ENCODE data around the gene SLC6A6.
"Not testable (repeated sequence)": the region's sequence is repeated elsewhere in the genome, so short reads cannot be mapped to it uniquely, and the experiment has no call there.

Gene SLC6A6

DNA sequence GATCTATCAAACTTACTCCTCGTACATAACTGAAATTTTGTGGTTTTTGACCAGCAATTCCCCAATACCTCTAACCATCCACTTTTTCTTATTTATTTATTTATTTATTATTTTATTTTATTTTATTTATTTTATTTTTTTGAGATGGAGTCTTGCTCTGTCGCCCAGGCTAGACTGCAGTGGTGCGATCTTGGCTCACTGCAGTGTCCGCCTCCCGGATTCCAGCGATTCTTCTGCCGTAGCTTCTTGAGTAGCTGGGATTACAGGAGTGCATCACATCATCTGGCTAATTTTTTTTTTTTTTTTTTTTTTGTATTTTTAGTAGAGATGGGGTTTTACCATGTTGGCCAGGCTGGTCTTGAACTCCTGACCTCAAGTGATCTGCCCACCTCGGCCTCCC lies 35.3 kb downstream of the SLC6A6 start:
- not testable (repeated sequence) for DNase-seq (ENCODE audit: low read depth in 2 of 2)

DNA sequence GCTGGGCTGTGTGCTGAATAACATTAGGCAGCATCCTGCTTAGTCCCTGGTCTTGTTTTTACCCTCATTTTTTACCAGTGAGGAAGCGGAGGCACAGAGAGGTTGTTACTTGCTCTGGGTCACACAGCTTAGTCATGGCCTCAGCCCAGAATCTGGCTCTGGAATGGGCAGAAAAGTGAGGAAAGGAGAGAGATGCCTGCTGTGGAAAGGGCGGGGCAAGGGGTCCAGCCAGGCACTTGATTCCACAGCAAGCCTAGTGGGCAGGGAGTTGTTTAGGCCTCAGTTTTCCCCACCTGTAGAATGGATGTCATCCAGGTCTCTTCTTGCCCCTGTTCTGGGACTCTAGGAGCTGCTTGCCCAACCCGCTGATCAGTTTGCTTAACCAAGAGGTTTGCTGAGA lies 35.9 kb downstream of the SLC6A6 start:
- DNase-seq (ENCODE audit: low read depth in 2 of 2), result no peak

GRCh38 chr3:14438929-14439328 lies 36.5 kb downstream of the SLC6A6 start:
- DNase-seq (ENCODE audit: low read depth in 2 of 2), result no peak

DNA sequence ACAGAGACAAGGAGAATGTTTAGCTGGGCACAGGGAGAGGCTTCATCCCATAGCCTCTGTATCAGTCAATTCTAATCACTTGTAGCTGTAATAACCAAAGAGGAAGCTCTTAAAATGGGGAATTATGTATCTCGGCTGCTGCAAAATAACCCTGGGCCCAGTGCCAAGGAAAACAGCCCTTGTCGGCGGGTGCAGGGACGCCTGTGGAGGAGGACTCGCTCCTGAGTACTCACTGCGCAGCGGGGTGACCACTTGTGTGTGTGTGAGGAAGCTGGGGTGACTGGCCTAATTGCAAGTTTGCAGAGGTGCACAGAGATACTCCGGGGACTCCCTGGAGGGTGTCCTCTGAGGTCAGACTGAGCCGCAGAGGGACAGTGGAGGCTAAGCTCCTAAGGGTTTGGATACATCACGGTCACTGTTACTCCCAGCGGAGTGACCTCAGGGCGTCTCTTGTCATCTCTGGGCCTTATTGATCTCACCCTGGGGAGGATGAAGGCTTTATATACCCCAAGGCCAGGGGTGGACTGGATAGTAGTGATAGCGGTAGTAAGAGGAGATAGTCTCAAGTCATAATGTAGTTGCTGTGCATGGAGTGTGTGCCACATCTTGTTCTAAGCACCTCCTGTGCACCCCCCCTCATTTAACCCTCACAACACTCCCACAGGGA lies 37.2 kb downstream of the SLC6A6 start:
- DNase-seq (ENCODE audit: low read depth in 2 of 2), result no peak

GRCh38 chr3:14440168-14440518 lies 37.7 kb downstream of the SLC6A6 start:
- no peak for DNase-seq (ENCODE audit: low read depth in 2 of 2)

- no peak for DNase-seq (ENCODE audit: low read depth in 2 of 2)
These were observed 38.3 kb downstream of the SLC6A6 start for GRCh38 chr3:14440531-14441239.

DNA sequence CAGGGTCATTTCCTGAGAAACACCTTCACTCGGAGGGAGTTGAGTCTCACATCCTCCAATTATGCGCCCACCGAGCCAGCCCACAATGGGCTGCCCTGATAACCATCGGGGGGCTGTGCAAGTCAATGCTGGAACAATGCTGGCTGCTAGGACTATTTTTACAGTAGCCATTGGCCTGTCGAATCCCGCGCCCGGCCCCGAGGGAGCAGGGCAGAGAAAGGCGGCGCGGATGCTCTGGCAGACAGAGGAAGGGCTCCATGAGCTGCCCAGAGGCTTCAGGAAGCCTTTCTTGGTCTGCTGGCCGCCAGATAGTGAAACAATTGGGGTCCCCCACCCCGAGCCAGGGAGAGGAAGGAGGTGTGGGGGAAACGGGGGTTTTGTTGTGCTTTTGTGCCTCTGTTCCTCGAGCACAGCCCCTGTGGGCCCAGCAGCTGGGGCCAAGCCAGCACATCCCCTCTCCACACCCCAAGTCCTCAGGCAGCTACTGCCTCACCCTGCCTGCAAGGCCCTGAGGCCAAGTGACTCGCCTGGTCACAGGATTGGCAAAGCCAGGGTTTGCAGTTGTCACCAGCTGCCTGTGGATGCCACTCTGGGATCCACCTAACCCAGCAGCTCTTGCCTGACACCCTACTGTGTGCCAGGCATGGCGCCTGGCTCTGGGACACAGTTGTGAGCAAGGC lies 39.0 kb downstream of the SLC6A6 start:
- no peak for DNase-seq (ENCODE audit: low read depth in 2 of 2)

- DNase-seq (ENCODE audit: low read depth in 2 of 2), result no peak
These were observed 39.5 kb downstream of the SLC6A6 start for GRCh38 chr3:14441920-14442300.

DNA sequence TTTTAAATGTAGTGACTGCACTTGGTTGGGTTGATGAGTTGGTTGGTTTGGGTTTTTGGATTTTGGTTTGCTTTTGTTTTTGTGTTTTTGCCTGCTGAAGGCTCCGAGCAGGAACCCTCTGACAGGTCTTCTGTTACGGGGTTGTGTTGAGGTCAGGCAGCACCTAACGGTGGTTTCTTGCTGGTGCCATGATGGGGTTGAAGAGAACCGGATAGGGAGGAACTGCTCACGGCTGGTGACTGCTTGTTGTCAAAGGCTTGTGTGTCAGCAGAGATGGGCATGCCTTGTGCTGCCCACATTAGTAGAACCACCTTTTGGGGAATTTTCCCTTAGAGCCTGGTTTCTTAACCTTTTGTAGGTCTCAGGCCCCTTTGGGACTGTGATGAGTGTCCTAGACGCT lies 42.0 kb downstream of the SLC6A6 start:
- DNase-seq (ENCODE audit: low read depth in 2 of 2), result no peak

- DNase-seq (ENCODE audit: low read depth in 2 of 2), result no peak
These were observed 43.4 kb downstream of the SLC6A6 start for GRCh38 chr3:14445773-14446172.

DNA sequence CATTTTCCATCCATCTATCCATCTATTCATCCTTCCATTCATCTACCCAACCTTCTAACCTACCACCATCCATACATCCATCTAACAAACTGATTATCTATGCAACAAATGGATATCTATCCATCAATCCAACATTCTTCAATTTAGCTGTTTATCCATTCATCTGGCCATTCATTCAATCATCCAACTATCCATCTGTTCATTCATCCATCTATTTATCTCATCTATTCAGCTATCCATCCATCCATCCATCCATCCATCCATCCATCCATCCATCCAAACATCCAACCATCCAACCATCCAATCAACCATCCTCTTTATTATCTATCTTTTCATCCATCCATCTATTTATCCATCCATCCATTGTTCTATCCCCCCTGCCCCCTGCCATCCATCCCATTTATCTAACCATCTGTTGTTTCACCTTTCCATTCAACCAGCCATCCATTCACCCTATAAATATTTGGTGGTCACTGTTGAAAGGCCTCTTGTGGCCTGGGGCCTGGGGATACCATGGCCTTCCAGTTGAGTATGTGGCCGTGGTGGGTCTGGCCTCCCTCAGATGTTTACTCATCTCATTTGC lies 44.7 kb downstream of the SLC6A6 start:
- no peak for DNase-seq (ENCODE audit: low read depth in 2 of 2)

DNA sequence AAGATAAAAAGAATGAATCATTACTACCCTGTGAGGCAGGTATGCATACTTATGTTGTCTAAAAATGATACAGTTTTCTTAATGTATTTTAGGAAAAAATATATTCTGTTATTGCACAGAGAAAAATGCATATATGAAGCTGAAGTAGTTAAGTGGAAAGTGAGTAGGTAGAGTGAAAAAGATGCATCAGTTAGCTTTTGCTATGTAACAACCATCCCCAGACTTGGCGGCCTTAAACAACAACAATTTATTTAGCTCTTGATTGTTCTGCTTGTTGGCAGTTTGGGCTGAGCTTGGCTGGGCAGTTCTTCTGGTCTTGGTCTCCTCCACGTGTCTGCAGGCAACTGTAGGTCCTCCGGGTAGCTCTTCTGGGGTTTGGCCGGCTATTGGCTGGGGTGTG lies 45.7 kb downstream of the SLC6A6 start:
- DNase-seq (ENCODE audit: low read depth in 2 of 2), result no peak

- DNase-seq (ENCODE audit: low read depth in 2 of 2), result no peak
These were observed 46.6 kb downstream of the SLC6A6 start for GRCh38 chr3:14448756-14449727.

DNA sequence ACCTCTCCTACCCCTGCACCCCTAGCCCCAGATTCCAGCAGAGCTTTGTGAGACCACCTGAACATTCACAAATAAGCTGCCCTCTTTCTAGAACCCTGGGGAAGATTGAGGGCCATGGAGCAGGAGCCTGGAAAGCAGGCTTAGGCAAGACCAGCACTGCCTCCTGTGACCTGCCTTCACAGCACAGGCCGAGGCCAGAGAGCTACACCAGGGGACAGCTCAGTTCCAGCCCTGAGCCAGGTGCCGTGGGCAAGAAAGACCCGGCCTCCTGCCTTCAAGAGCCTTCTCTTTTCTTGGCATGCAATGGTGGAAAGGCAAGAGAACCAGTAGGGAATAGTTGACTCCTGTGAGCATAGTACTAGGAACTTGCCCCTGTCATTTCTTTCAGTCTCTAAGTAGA lies 48.1 kb downstream of the SLC6A6 start:
- DNase-seq (ENCODE audit: low read depth in 2 of 2), result no peak

- no peak for DNase-seq (ENCODE audit: low read depth in 2 of 2)
These were observed 48.7 kb downstream of the SLC6A6 start for GRCh38 chr3:14450922-14451606.

DNA sequence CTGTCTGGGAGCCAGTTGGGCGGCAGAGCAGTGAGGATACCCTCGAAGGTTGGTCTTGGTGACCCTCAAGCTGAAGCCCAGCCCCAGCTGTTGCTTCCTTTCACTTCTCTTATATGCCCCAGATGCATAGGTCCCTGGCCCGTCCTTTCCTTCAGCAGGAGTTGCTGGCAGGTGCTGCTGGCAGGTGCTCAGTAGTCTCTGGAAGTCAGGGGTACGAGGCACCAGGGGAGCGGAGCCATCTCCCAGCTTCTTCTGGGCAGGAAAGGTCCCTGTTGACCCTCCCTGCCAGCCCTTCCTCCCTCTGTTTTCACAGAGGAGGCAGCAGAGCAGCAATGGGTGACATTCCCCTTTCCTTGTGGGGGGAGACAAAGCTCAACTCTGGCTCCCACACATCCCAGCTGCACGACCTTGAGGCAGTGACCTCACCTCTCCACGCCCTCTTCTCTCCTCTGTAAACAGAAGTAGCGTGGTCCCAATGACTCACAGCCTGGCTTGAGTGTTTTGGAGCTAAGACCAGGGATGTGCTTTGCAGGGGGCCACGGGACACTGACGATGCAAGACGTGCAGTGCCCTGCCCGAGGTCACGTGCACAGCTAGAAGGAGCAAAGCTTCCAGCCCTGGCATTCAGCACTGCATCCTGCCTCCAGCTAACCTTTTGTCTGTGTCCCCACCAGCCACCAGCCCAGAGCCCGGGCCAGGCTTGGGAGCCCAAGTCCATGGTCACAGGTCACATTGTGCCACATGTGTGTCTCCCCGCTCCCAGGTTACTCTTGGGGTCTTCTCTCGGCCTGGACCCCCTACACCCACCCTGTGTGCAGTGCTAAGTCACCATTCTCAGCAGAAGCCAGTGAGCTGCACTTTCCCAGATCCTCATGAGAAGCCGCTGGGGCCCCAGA lies 49.7 kb downstream of the SLC6A6 start:
- DNase-seq (ENCODE audit: low read depth in 2 of 2), result no peak

DNA sequence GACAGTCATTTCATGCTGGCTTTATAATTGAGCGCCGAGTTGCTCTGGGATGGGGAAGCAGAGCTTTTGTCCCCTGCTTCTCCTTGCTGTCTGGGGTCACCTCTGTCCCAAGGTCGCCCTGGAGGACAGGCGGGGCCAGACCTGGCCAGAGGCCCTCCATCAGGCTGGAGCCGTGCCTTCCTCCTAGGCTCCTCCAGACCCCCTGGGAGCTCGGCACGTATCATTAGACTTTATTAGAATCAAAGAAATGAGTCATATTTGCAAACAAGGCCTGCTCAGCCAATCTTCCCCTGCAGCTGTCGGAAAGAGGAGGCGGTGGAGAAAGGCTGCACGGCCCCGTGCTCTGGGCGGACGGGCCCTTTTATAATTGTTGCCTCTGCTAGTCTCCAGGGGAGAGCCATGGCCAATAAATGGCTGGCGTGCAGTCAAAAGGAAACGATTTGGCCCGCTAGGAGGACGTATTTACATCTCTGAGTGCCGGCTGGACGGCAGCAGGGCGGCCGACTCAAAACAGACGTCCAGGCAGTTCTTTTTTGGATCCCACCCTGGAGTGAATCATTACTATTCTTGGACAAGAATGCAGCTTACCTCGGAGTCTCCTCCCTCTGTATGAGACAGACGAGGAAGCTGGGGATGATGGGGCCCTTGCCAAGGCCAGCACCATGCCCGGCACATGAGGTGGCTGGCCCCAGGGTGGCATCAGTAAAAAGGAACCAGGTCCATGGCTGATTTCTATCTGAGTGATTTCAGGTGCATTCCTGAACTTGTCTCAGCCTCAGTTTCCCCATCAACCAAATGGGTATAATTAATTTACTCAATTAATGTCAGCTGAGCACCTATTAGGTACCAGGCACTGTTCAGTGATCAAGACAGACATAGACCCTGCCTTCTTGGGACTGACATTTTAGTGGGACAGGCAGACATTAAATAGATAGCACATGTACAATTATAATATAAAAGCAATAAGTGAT lies 50.6 kb downstream of the SLC6A6 start:
- DNase-seq (ENCODE audit: low read depth in 2 of 2), result no peak

GRCh38 chr3:14453876-14454638 lies 51.7 kb downstream of the SLC6A6 start:
- no peak for DNase-seq (ENCODE audit: low read depth in 2 of 2)
